Hepatic stellate cell (primary cell): ENCODE data around the gene OPCML.

Experiments used
- DNase-seq: peaks from one replicate; pipeline ENCODE4 v3.0.0; 2011; ENCODE audit warnings: low spot score

Gene OPCML

GRCh38 chr11:133503236-133503635, 29.1 kb downstream of the OPCML start:
- no peak for DNase-seq

DNA sequence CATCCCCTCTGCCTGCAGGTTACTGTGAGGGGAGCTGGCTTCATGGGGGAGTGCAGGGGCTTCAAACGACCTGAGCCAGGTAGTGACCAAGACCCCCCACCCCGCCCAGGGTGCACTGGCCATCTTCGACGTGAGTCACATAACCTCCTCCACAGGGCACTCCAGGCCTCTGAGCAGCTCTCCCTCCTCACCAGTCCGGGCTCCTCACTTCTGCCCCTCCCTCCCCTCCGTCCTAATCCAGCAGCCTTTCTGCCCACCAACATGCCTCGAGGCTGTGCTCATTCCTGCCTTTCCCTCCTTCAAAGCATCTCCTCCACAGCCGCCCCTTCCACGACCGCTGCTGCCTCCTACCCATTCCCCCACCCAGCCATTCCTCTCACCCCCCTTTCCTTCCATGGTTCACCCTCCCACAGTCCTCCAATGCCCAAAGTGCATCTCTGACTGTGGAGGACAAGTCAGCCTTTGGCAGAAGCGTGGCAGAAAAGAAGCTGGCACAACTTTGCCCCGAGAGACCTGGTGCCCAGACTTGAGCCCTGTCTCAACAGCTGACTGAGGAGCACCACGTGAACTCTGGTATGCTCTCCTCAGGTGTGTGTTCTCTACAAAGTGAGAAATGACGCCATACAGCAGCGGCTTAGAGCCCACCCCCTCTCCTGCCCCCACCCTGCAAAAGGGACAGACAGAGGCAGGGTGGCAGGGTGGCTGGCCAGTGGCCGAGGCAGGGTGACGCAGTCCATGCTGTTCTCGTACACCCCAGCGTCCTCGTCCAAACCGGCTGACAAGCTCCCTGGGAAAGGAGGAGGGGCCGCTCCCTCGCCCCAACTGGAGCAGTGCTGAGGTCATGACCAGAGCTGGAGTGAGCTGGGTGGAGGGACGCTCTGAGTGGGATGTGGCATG, 30.4 kb downstream of the OPCML start:
- DNase-seq = no peak

- DNase-seq = no peak
Measured at GRCh38 chr11:133500936-133501335, 31.4 kb downstream of the OPCML start.

DNA sequence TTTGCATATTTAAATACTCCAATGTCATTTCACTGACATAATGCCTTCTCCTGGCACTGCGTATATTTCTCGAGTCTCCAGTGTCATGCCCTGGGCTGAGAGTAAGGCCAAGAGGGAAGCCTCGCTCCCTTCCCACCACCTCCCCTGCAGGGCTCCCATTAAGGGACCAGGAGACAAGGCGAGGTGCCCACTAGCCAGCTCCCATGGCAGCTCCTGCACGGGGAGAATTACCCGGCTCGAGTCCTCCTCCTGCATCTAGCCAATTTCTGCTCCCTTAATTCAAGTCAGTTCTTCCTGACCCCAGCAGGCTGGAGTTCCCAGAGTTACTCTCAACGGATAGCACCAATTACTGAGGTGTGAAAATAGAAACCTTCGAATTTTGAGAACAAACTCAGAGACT, 31.9 kb downstream of the OPCML start:
- DNase-seq = no peak

GRCh38 chr11:133498969-133499368, 33.3 kb downstream of the OPCML start:
- no peak for DNase-seq

- DNase-seq = no peak
Measured at GRCh38 chr11:133497477-133498140, 34.7 kb downstream of the OPCML start.

DNA sequence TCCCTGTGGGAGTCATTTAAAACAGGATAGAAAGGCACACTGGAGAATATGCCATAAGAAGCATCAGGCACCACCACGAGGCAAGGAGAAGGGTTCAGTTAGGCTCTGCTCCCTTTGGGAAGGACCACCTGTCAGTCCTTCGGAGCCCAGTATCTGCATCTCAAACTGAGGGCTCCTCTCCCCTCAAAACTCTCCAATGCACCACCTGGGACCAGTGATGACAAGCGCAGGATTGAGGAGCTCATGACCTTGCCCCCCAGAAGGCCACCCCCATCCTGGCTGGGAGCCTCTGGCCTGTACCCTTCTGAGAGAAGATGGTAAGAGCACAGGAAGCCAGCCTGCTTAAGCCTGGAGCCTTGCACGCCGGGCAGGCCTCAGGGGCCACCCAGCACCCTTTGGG, 39.4 kb downstream of the OPCML start:
- no peak for DNase-seq

DNA sequence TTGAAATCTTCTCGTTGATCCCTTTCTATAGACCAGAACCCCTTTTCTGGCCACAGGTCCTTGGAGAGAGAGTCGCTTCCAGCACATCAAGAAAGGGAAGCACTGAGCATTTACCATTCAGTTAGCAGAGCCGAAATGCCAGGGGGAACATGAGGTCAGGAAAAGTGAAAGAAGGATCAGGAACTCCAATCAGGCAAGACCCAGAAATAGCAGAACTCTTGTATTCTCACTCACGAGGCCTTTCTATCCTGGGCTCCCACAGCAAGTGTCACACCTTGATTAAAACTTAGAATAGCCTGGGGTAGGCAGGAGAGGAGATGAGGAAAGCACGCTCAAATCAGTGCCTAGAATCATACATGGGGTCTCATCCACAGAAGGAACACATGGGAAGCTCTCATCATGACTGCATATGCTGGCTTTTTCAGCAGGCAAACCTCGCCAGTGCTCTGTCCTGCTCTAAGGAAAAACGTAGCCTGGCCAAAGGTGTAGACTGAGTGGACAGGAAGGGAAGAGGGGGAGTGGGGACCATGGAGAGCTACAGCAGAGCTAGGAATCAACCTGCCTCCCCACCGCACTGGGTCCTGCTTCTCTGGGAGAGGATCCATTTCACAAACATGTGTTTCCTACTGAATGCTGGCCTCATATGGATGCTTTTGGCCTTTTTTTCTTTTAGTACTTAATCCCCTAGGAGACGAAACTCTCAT, 40.5 kb downstream of the OPCML start:
- DNase-seq = no peak

DNA sequence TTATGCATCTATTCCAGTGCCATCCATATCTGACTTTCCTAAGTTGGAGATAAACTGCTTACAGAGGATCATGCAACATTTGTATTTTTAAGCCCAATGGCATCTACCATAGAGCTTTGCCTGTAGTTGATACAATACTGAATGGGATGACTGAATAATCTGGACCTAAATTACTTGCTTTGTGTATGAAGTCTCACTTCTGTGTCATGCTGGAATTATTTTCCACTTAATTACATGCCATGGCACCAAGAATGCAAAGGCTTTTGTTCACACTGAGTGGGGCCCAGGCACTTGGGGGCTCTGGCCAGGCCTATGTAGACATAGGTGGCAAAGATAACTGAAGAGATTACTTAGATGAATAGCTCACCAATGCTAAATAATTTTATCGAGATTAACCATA, 51.6 kb downstream of the OPCML start:
- no peak for DNase-seq

DNA sequence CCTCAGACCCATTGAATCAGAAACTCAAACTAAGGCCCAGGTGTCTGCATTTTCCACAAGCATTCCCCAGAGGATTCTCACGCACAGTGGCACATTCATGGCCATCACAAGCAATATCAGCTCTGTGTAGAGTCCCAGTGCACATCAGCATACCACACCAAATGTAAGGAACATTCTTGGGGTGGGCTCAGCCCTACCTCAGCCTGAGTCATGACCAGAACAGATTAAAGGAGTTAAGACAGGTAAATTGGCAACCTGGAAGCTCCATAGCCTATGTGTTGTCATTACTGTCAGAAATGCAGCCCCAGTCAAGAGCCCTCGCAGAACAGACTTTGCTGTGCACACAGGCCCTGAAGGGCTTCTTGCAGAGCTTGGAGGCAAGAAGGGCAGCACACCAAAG, 53.1 kb downstream of the OPCML start:
- no peak for DNase-seq

GRCh38 chr11:133477251-133477625, 55.1 kb downstream of the OPCML start:
- DNase-seq = no peak

- DNase-seq = no peak
Measured at GRCh38 chr11:133476570-133477250, 55.6 kb downstream of the OPCML start.

DNA sequence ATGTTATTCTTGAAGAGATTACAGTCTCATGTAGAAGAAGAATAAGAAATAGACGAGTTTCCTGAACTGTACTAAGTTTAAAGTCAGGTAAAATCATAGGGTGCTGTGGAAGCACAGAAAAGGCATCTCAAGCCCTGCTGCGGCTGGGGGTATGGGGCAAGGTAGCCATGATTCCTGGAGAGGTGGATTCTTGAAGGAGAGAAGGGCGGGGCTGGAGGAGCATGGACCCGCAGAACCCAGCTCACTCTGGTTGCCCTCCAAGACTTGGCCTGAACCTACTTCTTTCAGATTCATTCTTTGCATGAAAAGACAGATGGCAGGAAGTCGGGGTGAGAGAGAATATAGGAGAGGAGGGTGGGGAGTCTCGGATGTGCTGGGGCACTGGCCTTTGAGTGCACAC, 57.8 kb downstream of the OPCML start:
- no peak for DNase-seq

- DNase-seq = no peak
Measured at GRCh38 chr11:133467686-133468085, 64.6 kb downstream of the OPCML start.

GRCh38 chr11:133443206-133443747, 89.0 kb downstream of the OPCML start:
- DNase-seq = no peak

DNA sequence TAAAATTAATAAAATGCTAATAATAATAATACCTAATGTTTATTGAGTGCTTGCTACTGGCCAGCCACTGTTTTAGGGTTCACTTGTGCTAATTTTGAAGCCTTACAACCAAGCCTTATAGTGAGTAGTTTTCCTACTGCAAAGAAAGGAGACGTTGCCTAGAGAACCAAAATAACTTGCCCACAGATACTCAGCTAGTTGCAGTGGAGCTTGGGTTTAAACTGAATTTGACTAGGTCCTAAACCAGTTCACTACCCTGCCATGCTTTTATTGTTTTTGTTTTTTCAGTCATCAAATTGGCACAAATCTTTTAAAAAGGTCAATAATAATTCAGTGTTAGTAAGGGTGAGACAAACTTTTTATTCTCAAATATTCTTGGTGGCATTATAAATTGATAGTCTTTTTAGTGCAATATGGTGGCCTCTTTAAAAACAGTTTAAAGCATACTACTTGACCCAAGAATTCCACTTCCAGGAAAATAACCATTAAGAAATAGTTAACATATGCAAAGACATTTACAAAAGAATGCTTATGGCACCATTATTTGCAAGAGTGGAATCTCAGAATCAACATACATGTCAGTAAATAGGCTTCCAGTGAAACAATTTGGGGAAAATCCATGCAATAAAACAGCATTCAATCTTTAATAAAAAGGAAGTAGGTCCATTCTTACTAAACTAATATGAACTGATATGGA, 90.2 kb downstream of the OPCML start:
- DNase-seq = no peak

DNA sequence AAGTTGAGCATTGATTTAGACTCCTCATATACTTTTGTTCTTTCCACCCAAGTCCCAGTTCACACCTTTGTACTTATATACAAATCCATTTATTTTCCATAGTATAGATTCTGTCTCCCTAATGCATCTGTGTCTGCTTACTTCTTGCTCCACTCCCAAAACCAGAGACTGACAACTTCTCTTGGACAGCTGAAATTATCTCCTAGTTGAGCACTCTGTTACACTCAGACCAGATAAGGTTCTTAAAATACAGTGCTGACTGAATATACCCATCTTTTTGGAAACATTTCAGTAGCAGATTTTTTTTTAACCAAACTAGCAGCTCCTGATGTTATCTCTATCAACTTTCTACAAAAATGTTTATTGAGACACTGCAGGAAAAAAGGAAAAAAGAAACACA, 106.3 kb downstream of the OPCML start:
- no peak for DNase-seq

- DNase-seq = no peak
Measured at GRCh38 chr11:133425245-133425644, 107.1 kb downstream of the OPCML start.

- no peak for DNase-seq
Measured at GRCh38 chr11:133418218-133418617, 114.1 kb downstream of the OPCML start.

DNA sequence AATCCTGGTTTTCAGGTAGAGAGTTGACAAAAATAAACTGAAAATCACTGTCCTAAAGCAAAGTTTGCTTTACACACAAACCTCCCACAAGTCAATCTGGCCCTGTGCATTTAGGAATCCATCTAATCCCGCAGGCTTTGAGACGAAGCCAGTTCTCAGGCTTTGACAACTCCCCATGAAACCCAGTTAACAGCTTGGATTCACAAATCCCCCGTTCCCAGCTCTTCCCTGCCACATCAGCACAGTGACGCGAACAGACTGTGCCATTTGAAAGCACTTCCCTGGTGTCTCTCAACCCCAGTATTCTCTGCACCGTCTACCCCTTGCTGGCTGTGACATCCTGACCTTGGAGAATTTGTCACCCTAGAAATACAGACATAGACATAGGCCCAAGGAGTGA, 117.8 kb downstream of the OPCML start:
- DNase-seq = no peak

DNA sequence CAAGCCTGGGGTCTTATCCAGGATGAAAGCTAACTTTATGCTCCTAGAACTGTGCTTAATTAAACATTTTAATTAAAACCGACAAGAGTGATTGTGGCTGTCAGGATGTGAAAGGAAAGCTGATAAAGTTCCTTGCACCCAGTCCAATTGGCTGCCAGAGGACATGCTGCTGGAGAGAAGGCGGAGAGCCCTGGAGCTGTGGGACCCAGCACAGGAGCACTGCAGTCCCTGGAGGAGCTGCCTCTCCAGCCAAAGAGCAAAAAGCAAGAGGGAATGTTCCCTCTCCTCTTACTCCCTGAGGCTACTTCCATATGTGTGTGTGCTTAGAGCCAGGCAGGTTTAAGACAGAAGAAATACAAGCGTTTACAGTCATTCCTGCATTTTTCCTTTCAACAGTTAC, 118.6 kb downstream of the OPCML start:
- DNase-seq = no peak

- no peak for DNase-seq
Measured at GRCh38 chr11:133409799-133410198, 122.5 kb downstream of the OPCML start.
